Activated CD8-positive, alpha-beta memory T cell treated with anti-CD3 and anti-CD28 coated beads for 48 hours (primary cell): Measurements from ENCODE around the gene FAM81A.

Experiments
- DNase-seq, 3 experiments: peaks; one replicate each; pipeline ENCODE4 v3.0.0-alpha.2; 2020; ENCODE audit warnings: low read depth in 2 of 3, low spot score in 2 of 3

The FAM81A gene

GRCh38 chr15:59539799-59540198, 101.8 kb downstream of the FAM81A start:
- no peak for DNase-seq

GRCh38 chr15:59540654-59541053, 102.7 kb downstream of the FAM81A start:
- DNase-seq = no peak

GRCh38 chr15:59541750-59542149, 103.8 kb downstream of the FAM81A start:
- DNase-seq = no peak

- DNase-seq = no peak
Observed at GRCh38 chr15:59543721-59544547, 105.9 kb downstream of the FAM81A start.

GRCh38 chr15:59545573-59545972, 107.6 kb downstream of the FAM81A start:
- DNase-seq = no peak

- DNase-seq = no peak
Observed at GRCh38 chr15:59548501-59549226, 110.7 kb downstream of the FAM81A start.

GRCh38 chr15:59549301-59550185, 111.6 kb downstream of the FAM81A start:
- DNase-seq = no peak

GRCh38 chr15:59550530-59550929, 112.5 kb downstream of the FAM81A start:
- DNase-seq = no peak

GRCh38 chr15:59550956-59551355, 113.0 kb downstream of the FAM81A start:
- no peak for DNase-seq

- DNase-seq = no peak
Observed at GRCh38 chr15:59553879-59554735, 116.1 kb downstream of the FAM81A start.

- no peak for DNase-seq
Observed at GRCh38 chr15:59555696-59556095, 117.7 kb downstream of the FAM81A start.

GRCh38 chr15:59556380-59556779, 118.4 kb downstream of the FAM81A start:
- no peak for DNase-seq

GRCh38 chr15:59557581-59557980, 119.6 kb downstream of the FAM81A start:
- no peak for DNase-seq

- no peak for DNase-seq
Observed at GRCh38 chr15:59558851-59559250, 120.9 kb downstream of the FAM81A start.

GRCh38 chr15:59561547-59561946, 123.6 kb downstream of the FAM81A start:
- no peak for DNase-seq

- no peak for DNase-seq
Observed at GRCh38 chr15:59562448-59563186, 124.6 kb downstream of the FAM81A start.

- DNase-seq = no peak
Observed at GRCh38 chr15:59565299-59565698, 127.3 kb downstream of the FAM81A start.

GRCh38 chr15:59567324-59567723, 129.3 kb downstream of the FAM81A start:
- DNase-seq = no peak

GRCh38 chr15:59569477-59569876, 131.5 kb downstream of the FAM81A start:
- DNase-seq = no peak

- no peak for DNase-seq
Observed at GRCh38 chr15:59570315-59570714, 132.3 kb downstream of the FAM81A start.
